ENCODE data around the gene LRIT1.

DNA sequence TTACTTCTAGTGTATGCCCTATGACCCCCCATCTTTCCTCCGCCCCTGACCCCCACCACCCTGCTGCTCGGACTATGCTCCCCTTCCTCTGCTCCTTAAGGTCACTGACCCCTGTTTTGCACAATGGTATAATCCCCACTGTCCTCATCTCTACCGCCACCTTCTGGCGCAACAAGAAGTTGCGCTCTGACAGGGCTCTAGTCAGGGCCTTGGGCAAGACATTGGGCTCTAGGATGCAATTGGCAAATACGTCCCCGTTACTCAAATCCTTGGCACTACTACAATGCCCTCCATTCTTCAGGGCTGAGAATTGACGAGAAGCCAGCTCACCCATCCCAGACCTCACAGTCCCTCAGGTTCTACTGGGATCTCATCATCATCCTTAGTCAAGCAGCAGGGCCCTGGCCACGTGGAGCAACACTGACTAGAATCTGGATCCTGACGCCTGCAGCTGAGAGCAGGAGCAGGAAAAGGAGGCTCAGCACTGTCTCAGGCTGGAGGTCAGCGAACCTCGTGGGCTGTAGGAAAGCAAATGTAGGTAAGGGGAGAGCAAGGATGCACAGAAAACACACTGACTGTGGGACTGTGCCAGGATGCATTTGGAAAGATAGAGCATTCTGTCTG is 26.6 kb downstream of the LRIT1 start:
- no peak for TF ChIP-seq GATA3 (IDR thresholded peaks at IDR 0.05; ENCODE audit: low read depth, low read length)
- no peak for TF ChIP-seq GATA2 (IDR thresholded peaks at IDR 0.05; ENCODE audit: low read depth, low read length)
